HPDE6-E6E7 (cell line): ENCODE data around the gene IGSF3.
A peak's percentile ranks its signal among the peaks of the same experiment; 100 is the strongest.

Experiments
- DNase-seq: peaks from one replicate; pipeline ENCODE4 v3.0.0; 2011; ENCODE audit warnings: missing footprints; ENCODE audit errors: extremely low spot score

The IGSF3 gene

GRCh38 chr1:116667575-116668105, at the start of gene IGSF3:
Gene IGSF3, minus strand, starts transcription at chr1:116667733. Its CDS starts 1,407 bp downstream, at chr1:116666326.
- DNase-seq: peak; percentile 67

- DNase-seq: no peak
Measured at GRCh38 chr1:116717318-116717717, 49.8 kb upstream of the IGSF3 start.

- no peak for DNase-seq
Measured at GRCh38 chr1:116716391-116716790, 48.9 kb upstream of the IGSF3 start.

GRCh38 chr1:116713474-116713873, 45.9 kb upstream of the IGSF3 start:
- no peak for DNase-seq

- no peak for DNase-seq
Measured at GRCh38 chr1:116712510-116712909, 45.0 kb upstream of the IGSF3 start.

GRCh38 chr1:116711263-116711840, 43.8 kb upstream of the IGSF3 start:
- DNase-seq: no peak

GRCh38 chr1:116710420-116711262, 43.1 kb upstream of the IGSF3 start:
- DNase-seq: no peak

- DNase-seq: no peak
Measured at GRCh38 chr1:116709666-116710167, 42.2 kb upstream of the IGSF3 start.

GRCh38 chr1:116708255-116708900, 40.8 kb upstream of the IGSF3 start:
- DNase-seq: no peak

GRCh38 chr1:116706841-116707240, 39.3 kb upstream of the IGSF3 start:
- no peak for DNase-seq

- no peak for DNase-seq
Measured at GRCh38 chr1:116706123-116706522, 38.6 kb upstream of the IGSF3 start.

- no peak for DNase-seq
Measured at GRCh38 chr1:116704278-116704677, 36.7 kb upstream of the IGSF3 start.

GRCh38 chr1:116699605-116700004, 32.1 kb upstream of the IGSF3 start:
- no peak for DNase-seq

GRCh38 chr1:116698244-116698595, 30.7 kb upstream of the IGSF3 start:
- DNase-seq: no peak

- DNase-seq: no peak
Measured at GRCh38 chr1:116697548-116698243, 30.2 kb upstream of the IGSF3 start.

GRCh38 chr1:116694524-116694923, 27.0 kb upstream of the IGSF3 start:
- no peak for DNase-seq

GRCh38 chr1:116693759-116694480, 26.4 kb upstream of the IGSF3 start:
- DNase-seq: peak; percentile 88

GRCh38 chr1:116692879-116693278, 25.3 kb upstream of the IGSF3 start:
- no peak for DNase-seq

- DNase-seq: no peak
Measured at GRCh38 chr1:116690849-116691406, 23.4 kb upstream of the IGSF3 start.

- no peak for DNase-seq
Measured at GRCh38 chr1:116690396-116690848, 22.9 kb upstream of the IGSF3 start.
